SJSA1 (cell line): ENCODE data around the gene SLC17A1. TPM values are rescaled to one million over a fixed set of nuclear protein-coding genes. Genes with fewer than 3 reads are reported as not detected.
"Not testable (repeated sequence)": the region's sequence is repeated elsewhere in the genome, so short reads cannot be mapped to it uniquely, and the experiment has no call there.

Source experiments
- DNase-seq, 2 experiments: peaks; one replicate each; pipeline ENCODE4 v3.0.0-alpha.2; 2015 to 2020; ENCODE audit warnings: low spot score in 2 of 2, low read depth in 1 of 2
- H3K27ac ChIP-seq: fragments of 250-450 bp; sonication (Bioruptor Pico); 2 replicates; pipeline ENCODE4 v1.5.1; 2020; ENCODE audit warnings: mild to moderate bottlenecking, moderate library complexity
- H3K27me3 ChIP-seq: fragments of 250-450 bp; sonication (Bioruptor Pico); replicated peaks from 2 replicates; pipeline ENCODE4 v1.5.1; 2020; ENCODE audit warnings: mild to moderate bottlenecking, moderate library complexity
- H3K36me3 ChIP-seq: fragments of 250-450 bp; sonication (Bioruptor Pico); 2 replicates; pipeline ENCODE4 v1.5.1; 2020; ENCODE audit warnings: mild to moderate bottlenecking
- H3K4me1 ChIP-seq: fragments of 250-450 bp; sonication (Bioruptor Pico); replicated peaks from 2 replicates; pipeline ENCODE4 v1.6.1; 2021; ENCODE audit warnings: mild to moderate bottlenecking
- H3K4me3 ChIP-seq: fragments of 250-450 bp; sonication (Bioruptor Pico); 2 replicates; pipeline ENCODE4 v1.5.1; 2020; ENCODE audit warnings: mild to moderate bottlenecking
- H3K9me3 ChIP-seq: fragments of 250-450 bp; sonication (Bioruptor Pico); replicated peaks from 2 replicates; pipeline ENCODE4 v1.5.1; 2020; ENCODE audit warnings: mild to moderate bottlenecking
- total RNA-seq: library from RNA; depleted of rRNA; stranded (reverse); fragments of >200 nt; shearing (Covaris generic); gene quantifications from 2 replicates; pipeline ENCODE4 v1.2.3, GENCODE V29; 2014

Gene SLC17A1
- total RNA-seq, 1 experiment from 2014 or later, result not detected

DNA sequence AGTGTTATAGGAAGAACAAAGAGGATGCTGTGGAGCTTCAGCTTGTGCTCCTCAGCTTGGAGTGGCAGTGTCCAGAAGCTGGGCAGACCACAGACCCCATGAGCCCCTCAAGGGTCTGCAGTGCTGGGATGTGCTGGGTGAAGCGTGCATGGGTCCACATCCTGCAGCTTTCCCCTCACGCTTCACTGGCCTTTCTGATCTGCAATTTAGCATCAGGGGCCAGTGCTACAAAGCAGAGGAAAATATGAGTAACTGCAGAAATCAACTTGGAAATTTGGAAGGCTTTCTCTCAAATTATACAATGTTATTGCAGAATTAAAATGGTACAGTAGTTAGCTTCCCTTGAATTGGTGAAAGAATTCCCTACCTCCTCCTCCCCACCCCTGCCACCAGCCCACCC is 67.2 kb downstream of the SLC17A1 start:
- H3K4me1 ChIP-seq, result no peaks in the 10 kb centered on the region
- H3K9me3 ChIP-seq, result no peaks in the 10 kb centered on the region
- H3K4me3 ChIP-seq, result no peak overlapping the region
- no peaks in the 10 kb centered on the region for H3K36me3 ChIP-seq
- H3K27ac ChIP-seq, result no peak overlapping the region
- H3K27me3 ChIP-seq, result peaks cover 2% of the 10 kb centered on the region; the same call in 1 of the 2 replicates
- no peak for DNase-seq

DNA sequence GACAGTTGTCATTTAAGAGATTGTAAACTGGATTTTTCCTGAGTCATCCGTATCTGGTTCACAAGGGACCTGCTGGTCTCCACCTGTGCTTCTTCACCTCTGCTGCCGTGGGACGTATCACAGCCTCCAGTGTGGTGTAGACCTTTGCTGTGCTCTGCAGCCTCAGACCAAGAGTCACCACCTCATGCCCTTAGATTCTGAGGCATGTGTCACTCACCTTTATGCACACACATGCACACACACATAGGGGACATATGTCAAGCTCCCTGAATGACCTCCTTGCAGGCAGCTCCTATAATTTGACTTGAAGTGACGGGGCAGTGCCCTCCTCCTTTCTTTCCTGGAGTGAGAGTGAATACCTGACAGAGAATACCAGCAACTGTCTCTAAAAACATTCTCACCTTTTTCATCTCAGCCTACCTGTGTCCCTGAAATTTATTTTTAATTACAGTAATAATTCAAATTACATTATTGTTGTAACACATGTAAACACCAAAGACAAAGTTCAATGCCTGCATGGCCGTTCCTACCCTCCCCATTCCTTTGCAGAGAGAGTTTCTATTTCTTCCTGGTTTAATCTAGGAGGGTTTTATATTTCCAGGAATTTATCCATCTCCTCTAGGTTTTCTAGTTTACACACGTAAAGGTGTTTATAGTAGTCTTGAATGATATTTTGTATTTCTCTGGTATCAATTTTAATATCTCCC is 73.8 kb downstream of the SLC17A1 start:
- Histone ChIP-seq H3K9me3 (no peaks in the 10 kb centered on the region), H3K36me3 (no peaks in the 10 kb centered on the region), H3K27ac (no peak overlapping the region), H3K4me3 (no peak overlapping the region), H3K4me1 (no peaks in the 10 kb centered on the region), H3K27me3 (0 out of 2 replicates have a peak, but pooled peaks cover 2% of the 10 kb centered on the region)
- no peak for DNase-seq

DNA sequence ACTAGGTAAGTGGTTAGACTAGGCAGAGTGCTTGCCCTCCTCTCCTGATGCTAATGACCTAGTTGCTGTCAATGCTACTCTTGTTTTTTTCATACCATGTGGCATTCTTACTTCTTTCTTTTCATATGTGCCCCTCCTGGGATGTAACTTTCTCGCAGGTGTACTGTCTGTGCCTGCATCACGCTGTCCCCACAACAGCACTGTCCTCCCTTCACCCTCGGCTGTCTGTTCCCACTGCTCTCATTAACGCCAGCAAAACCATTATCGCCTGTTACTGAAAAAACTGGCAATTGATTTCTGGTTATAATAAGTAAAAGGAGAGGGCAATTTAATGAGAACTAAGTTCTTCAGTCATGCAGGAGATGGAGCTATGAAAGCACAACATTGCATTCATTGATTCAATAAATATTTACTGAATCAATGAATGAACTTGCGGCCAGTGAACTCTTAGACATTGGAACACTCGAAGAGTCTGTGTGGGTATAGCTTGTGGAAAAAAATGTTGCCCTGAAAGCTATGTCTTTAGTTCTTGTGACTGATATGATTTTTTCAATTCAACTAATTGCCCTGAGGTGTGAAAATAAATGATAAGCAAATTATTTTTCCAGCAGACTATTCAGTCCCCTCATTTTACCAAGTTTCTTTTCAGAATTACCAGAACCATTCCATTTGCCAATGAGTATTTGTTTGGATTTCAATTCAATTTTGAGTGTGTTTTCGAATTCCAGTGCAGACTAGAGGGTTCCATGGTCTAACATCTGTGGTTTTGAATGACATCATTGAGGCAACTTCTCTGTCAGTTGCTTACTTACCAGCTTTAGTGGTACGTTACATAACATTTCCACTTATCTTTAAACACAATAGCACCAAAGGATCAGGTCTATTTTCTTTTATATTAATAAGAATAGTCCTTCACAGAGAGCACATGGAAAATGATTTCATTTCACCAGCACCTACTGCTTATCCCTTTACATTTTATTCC is 75.2 kb downstream of the SLC17A1 start:
- no peak for DNase-seq
- H3K4me3 ChIP-seq, result no peak overlapping the region
- H3K27ac ChIP-seq, result no peak overlapping the region

DNA sequence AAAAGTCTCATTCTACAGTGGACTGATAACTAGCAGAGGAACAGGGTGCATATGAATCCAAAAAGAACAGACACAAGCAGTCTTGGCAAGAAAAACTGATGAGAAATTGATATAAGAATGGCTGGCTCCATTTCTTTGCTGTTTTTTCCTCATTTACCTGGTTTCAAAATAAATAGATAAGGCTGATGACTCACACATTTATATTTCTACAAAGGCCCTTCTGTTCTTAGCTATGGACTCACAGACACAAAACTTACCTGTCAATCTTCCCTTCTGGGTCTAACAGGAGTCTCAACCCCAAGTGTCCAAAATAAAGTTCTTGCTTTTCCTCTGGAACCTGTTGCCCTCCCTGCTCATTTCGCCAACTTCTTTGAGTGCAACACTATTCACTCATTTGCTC is 76.4 kb downstream of the SLC17A1 start:
- no peak overlapping the region for H3K27ac ChIP-seq
- H3K36me3 ChIP-seq, result no peaks in the 10 kb centered on the region
- H3K9me3 ChIP-seq, result no peaks in the 10 kb centered on the region
- H3K4me1 ChIP-seq, result no peaks in the 10 kb centered on the region
- H3K4me3 ChIP-seq, result no peak overlapping the region
- no peak for DNase-seq
- H3K27me3 ChIP-seq, result 0 out of 2 replicates have a peak, but pooled peaks cover 1% of the 10 kb centered on the region

More for the DNA sequence above, 75.2 kb downstream of the SLC17A1 start:
- Histone ChIP-seq H3K4me1 (no peaks in the 10 kb centered on the region), H3K36me3 (no peaks in the 10 kb centered on the region), H3K9me3 (no peaks in the 10 kb centered on the region), H3K27me3 (0 out of 2 replicates have a peak, but pooled peaks cover 2% of the 10 kb centered on the region)

DNA sequence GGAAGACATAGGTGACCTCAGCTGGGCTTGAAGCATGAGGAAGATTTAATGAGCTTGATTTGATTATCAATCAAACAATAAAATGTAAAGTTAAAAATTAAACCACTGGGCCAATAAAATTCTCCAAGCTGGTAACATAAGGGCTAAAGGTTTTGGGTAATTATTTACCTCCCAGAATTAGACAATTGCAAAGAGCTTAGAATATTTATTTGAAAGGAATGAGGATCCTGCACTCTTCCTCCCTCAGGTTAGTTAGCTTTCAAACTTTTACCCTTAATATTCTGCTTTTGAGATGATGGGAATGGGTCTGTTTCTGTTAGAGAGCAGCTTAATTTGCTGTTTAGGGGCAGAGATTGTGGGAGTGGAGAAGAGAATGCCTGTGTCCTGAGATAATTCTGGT is 77.3 kb downstream of the SLC17A1 start, which contains the start of gene SLC17A4:
Gene SLC17A4 (plus strand): TSS at position 208 of the 400 bp plus-strand sequence. CDS start 7,221 bp downstream, outside the sequence.
- Histone ChIP-seq H3K27ac (no peak within 1 kb of the TSS), H3K36me3 (no peaks in the 10 kb centered on the region), H3K9me3 (no peaks in the 10 kb centered on the region), H3K27me3 (no peaks in the 10 kb centered on the region), H3K4me1 (no peaks in the 10 kb centered on the region), H3K4me3 (no peak within 1 kb of the TSS)
- no peak for DNase-seq

DNA sequence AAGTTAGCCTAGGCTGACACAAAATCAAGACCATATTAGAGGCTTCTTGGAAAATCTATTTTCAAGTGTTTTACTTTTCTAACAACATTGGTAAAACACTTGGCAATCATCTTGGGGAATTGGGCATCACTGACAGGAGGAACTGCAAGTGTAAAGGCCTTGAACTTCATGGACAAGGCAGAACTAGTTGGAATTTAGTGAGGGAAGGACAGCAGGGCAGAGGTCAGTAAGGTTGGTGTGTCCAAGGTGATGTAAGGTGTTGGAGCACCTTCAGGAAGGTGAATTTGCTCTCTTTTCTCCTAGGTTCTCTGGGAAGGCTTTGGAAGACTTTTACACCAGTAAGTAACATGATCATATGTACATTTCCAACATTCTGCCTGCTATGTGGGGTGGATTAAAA is 78.8 kb downstream of the SLC17A1 start:
- H3K27me3 ChIP-seq, result no peaks in the 10 kb centered on the region
- no peak for DNase-seq
- no peak overlapping the region for H3K4me3 ChIP-seq
- no peak overlapping the region for H3K27ac ChIP-seq
- H3K36me3 ChIP-seq, result no peaks in the 10 kb centered on the region
- no peaks in the 10 kb centered on the region for H3K4me1 ChIP-seq
- no peaks in the 10 kb centered on the region for H3K9me3 ChIP-seq

DNA sequence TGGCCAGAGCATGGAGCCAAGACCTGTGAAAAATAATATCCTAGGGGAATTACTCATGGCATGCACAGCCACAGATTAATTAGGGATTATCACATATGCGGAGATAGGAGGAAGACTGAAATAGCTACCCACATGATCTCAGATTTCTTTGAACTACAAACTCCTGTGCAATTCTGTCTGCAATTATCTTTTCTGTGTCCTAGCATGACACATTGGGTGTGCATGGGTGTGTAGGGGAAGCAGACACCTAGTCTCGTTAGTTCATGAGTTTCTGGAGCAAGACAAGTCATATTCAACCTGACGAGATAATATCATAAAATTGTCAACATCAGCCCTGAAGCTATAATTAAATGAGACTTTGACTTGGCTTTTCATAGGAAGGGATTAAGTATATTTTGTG is 80.9 kb downstream of the SLC17A1 start:
- Histone ChIP-seq H3K9me3 (no peaks in the 10 kb centered on the region), H3K36me3 (no peaks in the 10 kb centered on the region), H3K4me1 (no peaks in the 10 kb centered on the region), H3K27me3 (no peaks in the 10 kb centered on the region), H3K27ac (no peak overlapping the region), H3K4me3 (no peak overlapping the region)
- no peak for DNase-seq

DNA sequence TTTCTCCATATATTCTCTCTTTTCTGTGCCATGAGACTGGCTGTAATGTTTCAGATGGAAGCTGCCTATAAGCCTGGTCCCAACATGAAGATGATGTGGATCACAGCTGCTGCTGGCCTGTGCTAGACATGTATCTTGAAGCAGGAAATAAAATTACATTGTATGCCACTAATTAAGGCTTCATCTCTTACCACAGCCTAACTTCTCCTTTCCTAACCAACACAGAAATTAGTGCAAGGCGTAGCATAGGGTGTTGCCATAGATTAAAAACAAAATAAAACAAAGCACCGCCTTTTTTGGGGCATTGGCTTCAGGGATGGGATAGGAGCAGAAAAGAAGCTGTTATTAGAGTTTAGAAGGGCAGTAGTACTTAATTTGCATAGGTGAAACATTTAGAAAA is 82.0 kb downstream of the SLC17A1 start:
- DNase-seq, result no peak
- Histone ChIP-seq H3K27me3 (no peaks in the 10 kb centered on the region), H3K36me3 (no peaks in the 10 kb centered on the region), H3K4me3 (no peak overlapping the region), H3K27ac (no peak overlapping the region), H3K9me3 (no peaks in the 10 kb centered on the region), H3K4me1 (no peaks in the 10 kb centered on the region)

DNA sequence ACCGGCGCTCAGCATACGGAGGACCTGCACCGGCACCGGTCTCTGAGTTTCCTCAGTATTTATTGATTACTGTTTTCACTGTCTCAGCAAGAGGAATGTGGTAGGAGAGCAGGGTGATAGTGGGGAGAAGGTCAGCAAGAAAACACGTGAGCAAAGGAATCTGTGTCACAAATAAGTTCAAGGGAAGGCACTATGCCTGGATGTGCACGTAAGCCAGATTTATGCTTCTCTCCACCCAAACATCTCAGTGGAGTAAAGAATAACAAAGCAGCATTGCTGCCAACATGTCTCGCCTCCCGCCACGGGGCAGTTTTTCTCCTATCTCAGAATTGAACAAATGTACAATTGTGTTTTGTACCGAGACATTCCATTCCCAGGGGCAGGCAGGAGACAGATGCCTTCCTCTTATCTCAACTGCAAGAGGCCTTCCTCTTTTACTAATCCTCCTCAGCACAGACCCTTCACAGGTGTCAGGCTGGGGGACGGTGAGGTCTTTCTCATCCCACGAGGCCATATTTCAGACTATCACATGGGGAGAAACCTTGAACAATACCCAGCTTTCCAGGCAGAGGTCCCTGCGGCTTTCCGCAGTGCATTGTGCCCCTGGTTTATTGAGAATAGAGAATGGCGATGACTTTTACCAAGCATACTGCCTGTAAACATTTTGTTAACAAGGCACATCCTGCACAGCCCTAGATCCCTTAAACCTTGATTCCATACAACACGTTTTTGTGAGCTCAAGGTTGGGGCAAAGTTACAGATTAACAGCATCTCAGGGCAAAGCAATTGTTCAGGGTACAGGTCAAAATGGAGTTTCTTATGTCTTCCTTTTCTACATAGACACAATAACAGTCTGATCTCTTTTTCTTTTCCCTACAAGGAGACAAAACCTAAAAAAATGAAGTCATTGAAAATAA is 83.0 kb downstream of the SLC17A1 start:
- H3K36me3 ChIP-seq, H3K4me1 ChIP-seq, H3K4me3 ChIP-seq, DNase-seq, H3K9me3 ChIP-seq, H3K27me3 ChIP-seq, H3K27ac ChIP-seq: not testable (repeated sequence)

DNA sequence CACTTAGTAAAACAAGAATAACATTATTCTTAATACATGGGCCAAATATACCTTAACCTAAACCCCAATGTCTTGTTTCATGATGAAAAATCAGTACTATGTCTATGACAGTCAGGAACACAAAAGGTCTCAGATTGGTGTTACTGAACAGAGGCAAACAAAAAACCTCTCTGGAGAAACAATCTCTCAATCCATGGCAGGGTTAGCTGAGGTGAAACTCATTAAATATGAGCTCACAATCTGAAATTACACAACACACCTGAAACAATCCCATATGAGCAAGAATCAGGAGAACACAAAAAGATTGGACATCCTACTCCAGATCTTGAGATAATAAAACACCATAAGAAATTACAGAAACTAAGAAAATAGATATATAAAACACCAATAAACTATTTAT is 83.8 kb downstream of the SLC17A1 start:
- no peak for DNase-seq
- Histone ChIP-seq H3K36me3 (no peaks in the 10 kb centered on the region), H3K27ac (no peak overlapping the region), H3K9me3 (no peaks in the 10 kb centered on the region), H3K4me3 (no peak overlapping the region), H3K27me3 (no peaks in the 10 kb centered on the region), H3K4me1 (no peaks in the 10 kb centered on the region)

DNA sequence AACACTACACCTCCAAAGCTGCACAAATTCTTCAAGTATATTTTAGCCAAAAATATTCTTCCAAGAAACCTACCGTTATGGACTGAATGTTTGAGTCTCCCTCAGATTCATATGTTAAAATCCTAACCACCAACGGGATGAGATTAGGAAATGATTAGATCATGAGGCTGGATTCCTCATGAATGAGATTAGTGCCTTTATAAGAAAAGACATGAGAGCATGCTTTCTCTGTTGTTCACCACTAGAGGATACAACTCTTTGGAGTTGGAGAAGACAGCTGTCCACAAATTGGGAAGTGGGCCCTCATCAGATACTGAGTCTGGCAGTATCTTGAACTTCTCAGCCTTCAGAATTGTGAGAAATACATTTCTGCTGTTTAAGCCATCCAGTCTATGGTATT is 84.4 kb downstream of the SLC17A1 start:
- Histone ChIP-seq H3K27me3 (no peaks in the 10 kb centered on the region), H3K4me1 (no peaks in the 10 kb centered on the region), H3K4me3 (no peak overlapping the region), H3K27ac (no peak overlapping the region), H3K9me3 (no peaks in the 10 kb centered on the region), H3K36me3 (no peaks in the 10 kb centered on the region)
- no peak for DNase-seq

DNA sequence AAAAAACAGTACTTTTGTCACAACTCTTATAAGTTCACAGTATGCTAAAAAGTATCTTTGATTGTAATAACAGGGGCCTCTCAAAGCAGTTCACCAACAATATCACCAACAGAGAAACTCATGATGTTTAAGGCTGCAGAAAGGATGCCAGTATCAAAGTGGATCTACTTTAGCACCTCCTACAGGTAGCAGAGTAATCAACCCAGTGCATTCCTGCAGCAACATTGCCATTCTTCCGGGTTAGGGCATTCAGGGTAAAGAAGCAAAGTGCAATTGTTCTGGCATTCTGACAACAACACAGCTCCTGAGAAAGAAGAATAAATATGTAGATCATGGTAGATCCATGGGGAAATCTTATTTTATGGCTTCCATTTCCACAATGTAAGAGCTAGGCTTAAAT is 84.9 kb downstream of the SLC17A1 start:
- Histone ChIP-seq H3K4me3 (no peak overlapping the region), H3K36me3 (no peaks in the 10 kb centered on the region), H3K9me3 (no peaks in the 10 kb centered on the region), H3K4me1 (no peaks in the 10 kb centered on the region), H3K27ac (no peak overlapping the region), H3K27me3 (no peaks in the 10 kb centered on the region)
- DNase-seq, result no peak

DNA sequence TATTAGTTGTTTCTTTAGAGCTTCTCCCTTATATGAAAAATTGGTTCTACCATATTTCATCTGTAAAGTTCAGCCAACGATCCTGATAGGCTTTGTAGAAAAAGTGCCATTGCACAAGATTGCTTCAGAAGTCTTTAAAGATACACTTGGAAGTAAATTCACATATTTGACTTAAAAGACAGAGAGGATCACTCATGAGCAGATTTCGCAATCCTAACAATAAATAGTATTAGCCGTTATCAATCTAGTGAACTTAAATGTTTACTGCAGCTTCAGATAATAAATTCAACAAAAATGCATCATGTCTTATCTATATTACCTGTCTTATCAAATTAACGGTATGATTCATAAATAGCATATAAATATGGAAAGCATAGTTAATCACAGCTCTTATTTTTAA is 86.0 kb downstream of the SLC17A1 start:
- no peaks in the 10 kb centered on the region for H3K36me3 ChIP-seq
- H3K4me3 ChIP-seq, result no peak overlapping the region
- H3K4me1 ChIP-seq, result no peaks in the 10 kb centered on the region
- H3K9me3 ChIP-seq, result no peaks in the 10 kb centered on the region
- H3K27me3 ChIP-seq, result no peaks in the 10 kb centered on the region
- DNase-seq, result no peak
- no peak overlapping the region for H3K27ac ChIP-seq
